Measurements from ENCODE around the gene CPEB4. TPM values are rescaled to one million over a fixed set of nuclear protein-coding genes. Genes with fewer than 3 reads are reported as not detected.

CPEB4 gene
- total and polyA plus RNA-seq, 9 of the 15 experiments (the other 6 are each of a cell fraction or from before 2014, with no cell fraction given): 7.4 to 21.3 (median 12.4) TPM

GRCh38 chr5:173866858-173867679 is 21.1 kb upstream of the CPEB4 start (continued):
- no peak for TF ChIP-seq ZBTB40 (IDR thresholded peaks at IDR 0.05)
- TF ChIP-seq ZBTB40 (CRISPR knock-in tag; IDR thresholded peaks at IDR 0.05): no peak
- no peak for TF ChIP-seq CAMTA2 (CRISPR knock-in tag; conservative IDR thresholded peaks at IDR 0.05)
- no peak for TF ChIP-seq MYC (IDR thresholded peaks at IDR 0.05; ENCODE audit: low read depth, low read length)
- TF ChIP-seq MYC (CRISPR knock-in tag; IDR thresholded peaks at IDR 0.05; ENCODE audit: borderline replicate concordance, low read depth): no peak
- TF ChIP-seq PYGO2 (tag; IDR thresholded peaks at IDR 0.05): no peak
- TF ChIP-seq CLOCK (CRISPR knock-in tag; IDR thresholded peaks at IDR 0.05; ENCODE audit: borderline replicate concordance): no peak
- TF ChIP-seq, protein P1, sequence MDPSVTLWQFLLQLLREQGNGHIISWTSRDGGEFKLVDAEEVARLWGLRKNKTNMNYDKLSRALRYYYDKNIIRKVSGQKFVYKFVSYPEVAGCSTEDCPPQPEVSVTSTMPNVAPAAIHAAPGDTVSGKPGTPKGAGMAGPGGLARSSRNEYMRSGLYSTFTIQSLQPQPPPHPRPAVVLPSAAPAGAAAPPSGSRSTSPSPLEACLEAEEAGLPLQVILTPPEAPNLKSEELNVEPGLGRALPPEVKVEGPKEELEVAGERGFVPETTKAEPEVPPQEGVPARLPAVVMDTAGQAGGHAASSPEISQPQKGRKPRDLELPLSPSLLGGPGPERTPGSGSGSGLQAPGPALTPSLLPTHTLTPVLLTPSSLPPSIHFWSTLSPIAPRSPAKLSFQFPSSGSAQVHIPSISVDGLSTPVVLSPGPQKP (CRISPR knock-in tag; IDR thresholded peaks at IDR 0.05): no peak
- TF ChIP-seq, protein P2, sequence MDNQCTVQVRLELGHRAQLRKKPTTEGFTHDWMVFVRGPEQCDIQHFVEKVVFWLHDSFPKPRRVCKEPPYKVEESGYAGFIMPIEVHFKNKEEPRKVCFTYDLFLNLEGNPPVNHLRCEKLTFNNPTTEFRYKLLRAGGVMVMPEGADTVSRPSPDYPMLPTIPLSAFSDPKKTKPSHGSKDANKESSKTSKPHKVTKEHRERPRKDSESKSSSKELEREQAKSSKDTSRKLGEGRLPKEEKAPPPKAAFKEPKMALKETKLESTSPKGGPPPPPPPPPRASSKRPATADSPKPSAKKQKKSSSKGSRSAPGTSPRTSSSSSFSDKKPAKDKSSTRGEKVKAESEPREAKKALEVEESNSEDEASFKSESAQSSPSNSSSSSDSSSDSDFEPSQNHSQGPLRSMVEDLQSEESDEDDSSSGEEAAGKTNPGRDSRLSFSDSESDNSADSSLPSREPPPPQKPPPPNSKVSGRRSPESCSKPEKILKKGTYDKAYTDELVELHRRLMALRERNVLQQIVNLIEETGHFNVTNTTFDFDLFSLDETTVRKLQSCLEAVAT (IDR thresholded peaks at IDR 0.05): peak in 1 of 2 experiments; percentile 61; a peak in 2 of 4 replicates
- no peak for TF ChIP-seq ZFP36 (IDR thresholded peaks at IDR 0.05; ENCODE audit: low read depth, low read length, partially characterized antibody)
- TF ChIP-seq POLR2G (IDR thresholded peaks at IDR 0.05; ENCODE audit: low read depth, low read length): peak; percentile 73
- no peak for TF ChIP-seq ZNF57 (CRISPR knock-in tag; IDR thresholded peaks at IDR 0.05)
